Measurements from ENCODE around the gene PRDM7. TPM values are rescaled to one million over a fixed set of nuclear protein-coding genes. Genes with fewer than 3 reads are reported as not detected.
A peak's percentile ranks its signal among the peaks of the same experiment; 100 is the strongest.

Gene PRDM7
- total RNA-seq, 4 donors from 2014 or later, result not detected

DNA sequence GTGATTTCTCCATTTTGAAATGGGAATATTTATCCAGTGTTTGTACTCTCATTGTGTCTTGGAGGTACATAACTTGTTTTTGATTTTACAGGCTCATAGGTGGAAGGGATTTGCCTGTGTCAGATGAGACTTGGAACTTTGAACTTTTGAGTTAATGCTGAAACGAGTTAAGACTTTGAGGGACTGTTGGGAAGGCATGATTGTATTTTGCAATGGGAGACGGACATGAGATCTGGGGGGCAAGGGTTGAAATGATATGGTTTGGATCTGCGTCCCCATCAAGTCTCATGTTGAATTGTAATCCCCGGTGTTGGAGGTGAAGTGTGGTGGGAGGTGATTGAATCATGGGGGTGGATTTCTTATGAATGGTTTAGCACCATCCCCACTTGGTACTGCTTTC lies 21.8 kb downstream of the PRDM7 start:
- no peaks in the 10 kb centered on the region for H3K36me3 ChIP-seq
- no peak overlapping the region for H3K4me3 ChIP-seq
- TF ChIP-seq, protein P1, sequence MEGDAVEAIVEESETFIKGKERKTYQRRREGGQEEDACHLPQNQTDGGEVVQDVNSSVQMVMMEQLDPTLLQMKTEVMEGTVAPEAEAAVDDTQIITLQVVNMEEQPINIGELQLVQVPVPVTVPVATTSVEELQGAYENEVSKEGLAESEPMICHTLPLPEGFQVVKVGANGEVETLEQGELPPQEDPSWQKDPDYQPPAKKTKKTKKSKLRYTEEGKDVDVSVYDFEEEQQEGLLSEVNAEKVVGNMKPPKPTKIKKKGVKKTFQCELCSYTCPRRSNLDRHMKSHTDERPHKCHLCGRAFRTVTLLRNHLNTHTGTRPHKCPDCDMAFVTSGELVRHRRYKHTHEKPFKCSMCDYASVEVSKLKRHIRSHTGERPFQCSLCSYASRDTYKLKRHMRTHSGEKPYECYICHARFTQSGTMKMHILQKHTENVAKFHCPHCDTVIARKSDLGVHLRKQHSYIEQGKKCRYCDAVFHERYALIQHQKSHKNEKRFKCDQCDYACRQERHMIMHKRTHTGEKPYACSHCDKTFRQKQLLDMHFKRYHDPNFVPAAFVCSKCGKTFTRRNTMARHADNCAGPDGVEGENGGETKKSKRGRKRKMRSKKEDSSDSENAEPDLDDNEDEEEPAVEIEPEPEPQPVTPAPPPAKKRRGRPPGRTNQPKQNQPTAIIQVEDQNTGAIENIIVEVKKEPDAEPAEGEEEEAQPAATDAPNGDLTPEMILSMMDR (IDR thresholded peaks at IDR 0.05), result no peak
- TF ChIP-seq POLR2A (IDR thresholded peaks at IDR 0.05), result no peak
- no peaks in the 10 kb centered on the region for H3K4me1 ChIP-seq
- no peak for DNase-seq
- no peaks in the 10 kb centered on the region for H3K27me3 ChIP-seq
- H3K27ac ChIP-seq, result no peak overlapping the region
- H3K9me3 ChIP-seq, result peaks cover 0 to 11% (median 4%) of the 10 kb centered on the region in 4 donors

DNA sequence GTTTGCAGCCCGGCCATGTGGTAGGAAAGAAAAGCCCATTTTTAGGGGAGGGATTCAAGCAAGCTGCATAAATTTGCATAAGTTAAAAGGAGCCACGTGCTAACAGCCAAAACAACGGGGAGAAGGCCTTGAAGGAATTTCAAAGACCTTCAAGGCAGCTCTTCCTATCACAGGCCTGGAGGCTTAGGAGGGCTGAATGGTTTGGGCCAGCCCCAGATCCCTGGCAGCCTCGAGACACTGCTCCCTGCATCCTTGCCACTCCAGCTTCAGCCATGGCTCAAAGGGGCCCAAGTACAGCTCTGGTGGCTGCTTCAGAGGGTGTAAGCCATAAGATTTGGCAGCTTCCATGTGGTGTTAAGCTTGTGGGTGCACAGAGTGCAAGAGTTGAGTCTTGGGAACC lies 22.6 kb downstream of the PRDM7 start:
- no peaks in the 10 kb centered on the region for H3K27me3 ChIP-seq
- no peak for TF ChIP-seq POLR2A (IDR thresholded peaks at IDR 0.05)
- TF ChIP-seq, protein P1 (IDR thresholded peaks at IDR 0.05), result no peak
- H3K36me3 ChIP-seq, result no peaks in the 10 kb centered on the region
- H3K4me1 ChIP-seq, result no peaks in the 10 kb centered on the region
- H3K9me3 ChIP-seq, result peaks cover 0 to 11% (median 4%) of the 10 kb centered on the region in 4 donors
- no peak overlapping the region for H3K4me3 ChIP-seq
- H3K27ac ChIP-seq, result no peak overlapping the region
- no peak for DNase-seq

DNA sequence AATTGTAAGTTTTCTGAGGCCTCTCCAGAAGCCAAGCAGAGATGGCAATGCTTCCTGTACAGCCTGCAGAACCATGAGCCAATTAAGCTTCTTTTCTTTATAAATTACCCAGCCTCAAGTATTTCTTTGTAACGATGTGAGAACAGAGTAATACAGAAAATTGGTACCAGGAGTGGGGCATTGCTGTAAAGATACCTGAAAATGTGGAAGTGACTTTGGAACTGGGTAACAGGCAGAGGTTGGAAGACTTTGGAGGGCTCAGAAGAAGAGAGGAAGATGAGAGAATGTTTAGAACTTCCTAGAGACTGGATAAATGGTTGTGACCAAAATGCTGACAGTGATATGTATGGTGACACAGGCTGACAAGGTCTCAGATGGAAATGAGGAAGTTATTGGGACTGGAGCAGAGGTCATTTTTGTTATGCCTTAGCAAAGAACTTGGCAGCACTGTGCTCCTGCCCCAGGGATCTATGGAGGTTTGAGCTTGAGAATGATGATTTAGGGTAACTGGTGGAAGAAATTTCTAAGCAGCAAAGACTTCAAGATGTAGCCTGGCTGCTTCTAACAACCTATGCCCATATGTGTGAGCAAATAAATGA lies 23.1 kb downstream of the PRDM7 start:
- Histone ChIP-seq H3K4me3 (no peak overlapping the region), H3K27me3 (no peaks in the 10 kb centered on the region), H3K27ac (no peak overlapping the region), H3K4me1 (no peaks in the 10 kb centered on the region), H3K36me3 (no peaks in the 10 kb centered on the region), H3K9me3 (peaks cover 0 to 11% (median 4%) of the 10 kb centered on the region in 4 donors)
- DNase-seq, result no peak
- TF ChIP-seq POLR2A (IDR thresholded peaks at IDR 0.05), result no peak

DNA sequence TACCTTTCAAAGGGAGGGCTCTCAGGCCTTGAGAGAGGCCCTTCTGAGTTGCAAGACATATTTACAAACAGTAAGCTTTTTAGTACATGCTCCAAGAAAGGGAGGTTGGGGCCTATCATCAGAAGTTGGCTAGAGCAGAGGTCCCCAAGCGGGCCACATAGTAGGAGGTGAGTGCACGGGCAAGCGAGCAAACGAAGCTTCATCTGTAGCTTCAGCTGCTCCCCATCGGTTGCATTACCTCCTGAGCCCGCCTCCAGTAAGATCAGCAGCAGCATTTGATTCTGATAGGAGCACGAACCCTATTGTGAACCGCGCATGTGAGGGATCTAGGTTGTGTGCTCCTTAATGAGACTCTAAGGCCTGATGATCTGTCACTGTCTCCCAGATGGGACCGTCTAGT lies 26.2 kb downstream of the PRDM7 start:
- Histone ChIP-seq H3K27me3 (no peaks in the 10 kb centered on the region), H3K4me3 (no peak overlapping the region), H3K4me1 (peaks cover 0 to 14% (median 8%) of the 10 kb centered on the region in 4 donors), H3K27ac (no peak overlapping the region), H3K36me3 (no peaks in the 10 kb centered on the region), H3K9me3 (peaks cover 0 to 11% (median 4%) of the 10 kb centered on the region in 4 donors)
- DNase-seq, result no peak
- TF ChIP-seq POLR2A (IDR thresholded peaks at IDR 0.05), result no peak
- TF ChIP-seq, protein P1 (IDR thresholded peaks at IDR 0.05), result no peak

DNA sequence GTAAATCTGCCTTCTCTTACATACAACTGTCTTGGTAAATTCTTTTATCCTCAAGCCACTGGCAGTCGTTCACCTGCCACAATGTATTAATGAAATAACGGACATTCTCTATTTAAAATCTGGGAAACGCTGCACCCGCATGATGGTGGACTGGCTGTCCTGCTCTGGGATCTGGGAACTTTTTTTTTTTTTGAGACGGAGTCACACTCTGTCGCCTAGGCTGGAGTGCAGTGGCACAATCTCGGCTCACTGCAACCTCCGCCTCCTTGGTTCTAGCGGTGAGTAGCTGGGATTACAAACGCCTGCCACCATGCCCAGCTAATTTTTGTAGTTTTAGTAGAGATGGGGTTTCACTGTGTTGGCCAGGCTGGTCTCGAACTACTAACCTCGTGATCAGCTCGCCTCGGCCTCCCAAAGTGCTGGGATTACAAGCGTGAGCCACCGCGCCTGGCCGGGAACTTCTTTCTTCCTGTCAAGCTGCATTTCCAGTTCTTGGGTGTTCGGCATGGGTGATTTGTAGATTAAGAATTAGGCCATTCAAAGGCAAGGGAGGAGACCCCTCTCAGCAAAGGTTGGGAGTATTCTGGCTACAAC lies 28.3 kb downstream of the PRDM7 start:
- H3K4me1 ChIP-seq, result peaks cover 0 to 16% (median 8%) of the 10 kb centered on the region in 4 donors
- no peak for DNase-seq
- H3K4me3 ChIP-seq, result no peak overlapping the region
- peaks cover 0 to under 1% (median 0%) of the 10 kb centered on the region in 4 donors for H3K9me3 ChIP-seq
- H3K27ac ChIP-seq, result no peak overlapping the region
- no peak for TF ChIP-seq POLR2A (IDR thresholded peaks at IDR 0.05)
- TF ChIP-seq, protein P1 (IDR thresholded peaks at IDR 0.05), result no peak
- no peaks in the 10 kb centered on the region for H3K36me3 ChIP-seq
- no peaks in the 10 kb centered on the region for H3K27me3 ChIP-seq

DNA sequence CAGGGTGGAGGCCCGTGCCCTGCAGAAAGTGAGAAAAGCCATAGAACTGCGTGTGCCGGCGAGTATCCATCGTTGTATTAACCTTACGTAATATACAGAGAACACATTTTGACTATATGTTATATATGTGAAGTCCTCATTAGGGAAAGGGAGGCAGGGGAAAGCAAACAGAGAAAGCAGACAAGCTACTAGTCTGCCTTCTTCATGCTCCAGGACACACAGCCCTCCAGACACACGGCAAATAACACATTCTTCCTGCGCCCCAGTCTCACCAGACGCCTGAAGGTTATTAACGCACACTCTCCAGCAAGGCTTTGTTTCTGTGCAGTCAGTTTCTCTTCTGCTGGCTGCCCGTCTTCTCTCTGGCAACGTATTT lies 28.8 kb downstream of the PRDM7 start:
- Histone ChIP-seq H3K9me3 (no peaks in the 10 kb centered on the region), H3K36me3 (no peaks in the 10 kb centered on the region), H3K4me3 (no peak overlapping the region), H3K27me3 (no peaks in the 10 kb centered on the region), H3K27ac (no peak overlapping the region), H3K4me1 (peaks cover 0 to 20% (median 8%) of the 10 kb centered on the region in 4 donors)
- peak in 1 of 3 donors; percentile 17 for DNase-seq
- no peak for TF ChIP-seq POLR2A (IDR thresholded peaks at IDR 0.05)
- TF ChIP-seq, protein P1 (IDR thresholded peaks at IDR 0.05), result no peak

All from Peyer's patch (tissue), 4 donors.